Measurements from ENCODE around the gene HSPG2. TPM values are rescaled to one million over a fixed set of nuclear protein-coding genes. Genes with fewer than 3 reads are reported as not detected.

Gene HSPG2
- total RNA-seq, 1 donor from 2014 or later: 221 TPM

- H3K4me3 Mint-ChIP-seq: no peak overlapping the region
- DNase-seq (ENCODE audit: low spot score in 2 of 2, unreplicated experiment in 2 of 2): no peak
- H3K36me3 Mint-ChIP-seq: no peaks in the 10 kb centered on the region
- H3K27me3 Mint-ChIP-seq (ENCODE audit: low read depth): no peaks in the 10 kb centered on the region
- peaks cover 16% of the 10 kb centered on the region for H3K4me1 Mint-ChIP-seq
- TF ChIP-seq CTCF (IDR thresholded peaks at IDR 0.05; ENCODE audit: unreplicated experiment): no peak
- H3K9me3 Mint-ChIP-seq: no peaks in the 10 kb centered on the region
- peak overlapping the region; percentile 47 for H3K27ac Mint-ChIP-seq
These were observed 19.8 kb upstream of the HSPG2 start for GRCh38 chr1:21956720-21957552.

GRCh38 chr1:21955501-21956281, 18.6 kb upstream of the HSPG2 start:
- Mint-ChIP-seq H3K4me1 (peaks cover 16% of the 10 kb centered on the region), H3K27ac (no peak overlapping the region), H3K36me3 (no peaks in the 10 kb centered on the region), H3K9me3 (no peaks in the 10 kb centered on the region), H3K27me3 (ENCODE audit: low read depth) (no peaks in the 10 kb centered on the region), H3K4me3 (no peak overlapping the region)
- DNase-seq (ENCODE audit: low spot score in 2 of 2, unreplicated experiment in 2 of 2): no peak
- no peak for TF ChIP-seq CTCF (IDR thresholded peaks at IDR 0.05; ENCODE audit: unreplicated experiment)

- no peak for DNase-seq (ENCODE audit: low spot score in 2 of 2, unreplicated experiment in 2 of 2)
- Mint-ChIP-seq H3K4me1 (peaks cover 16% of the 10 kb centered on the region), H3K4me3 (no peak overlapping the region), H3K27me3 (ENCODE audit: low read depth) (no peaks in the 10 kb centered on the region), H3K9me3 (no peaks in the 10 kb centered on the region), H3K36me3 (no peaks in the 10 kb centered on the region), H3K27ac (no peak overlapping the region)
- TF ChIP-seq CTCF (IDR thresholded peaks at IDR 0.05; ENCODE audit: unreplicated experiment): no peak
These were observed 17.9 kb upstream of the HSPG2 start for GRCh38 chr1:21955058-21955457.

GRCh38 chr1:21952786-21953520, 15.8 kb upstream of the HSPG2 start:
- Mint-ChIP-seq H3K36me3 (no peaks in the 10 kb centered on the region), H3K27ac (no peak overlapping the region), H3K4me1 (peaks cover 16% of the 10 kb centered on the region), H3K9me3 (no peaks in the 10 kb centered on the region), H3K4me3 (no peak overlapping the region), H3K27me3 (ENCODE audit: low read depth) (no peaks in the 10 kb centered on the region)
- no peak for TF ChIP-seq CTCF (IDR thresholded peaks at IDR 0.05; ENCODE audit: unreplicated experiment)
- DNase-seq (ENCODE audit: low spot score in 2 of 2, unreplicated experiment in 2 of 2): no peak

GRCh38 chr1:21951226-21951870, 14.2 kb upstream of the HSPG2 start:
- DNase-seq (ENCODE audit: low spot score in 2 of 2, unreplicated experiment in 2 of 2): no peak
- Mint-ChIP-seq H3K36me3 (no peaks in the 10 kb centered on the region), H3K9me3 (no peaks in the 10 kb centered on the region), H3K27ac (no peak overlapping the region), H3K4me3 (no peak overlapping the region), H3K27me3 (ENCODE audit: low read depth) (no peaks in the 10 kb centered on the region), H3K4me1 (peaks cover 5% of the 10 kb centered on the region)
- no peak for TF ChIP-seq CTCF (IDR thresholded peaks at IDR 0.05; ENCODE audit: unreplicated experiment)

Data from mesothelial cell of epicardium (in vitro differentiated cells).